ENCODE measurements around the gene DGKD.

- TF ChIP-seq, protein P1, sequence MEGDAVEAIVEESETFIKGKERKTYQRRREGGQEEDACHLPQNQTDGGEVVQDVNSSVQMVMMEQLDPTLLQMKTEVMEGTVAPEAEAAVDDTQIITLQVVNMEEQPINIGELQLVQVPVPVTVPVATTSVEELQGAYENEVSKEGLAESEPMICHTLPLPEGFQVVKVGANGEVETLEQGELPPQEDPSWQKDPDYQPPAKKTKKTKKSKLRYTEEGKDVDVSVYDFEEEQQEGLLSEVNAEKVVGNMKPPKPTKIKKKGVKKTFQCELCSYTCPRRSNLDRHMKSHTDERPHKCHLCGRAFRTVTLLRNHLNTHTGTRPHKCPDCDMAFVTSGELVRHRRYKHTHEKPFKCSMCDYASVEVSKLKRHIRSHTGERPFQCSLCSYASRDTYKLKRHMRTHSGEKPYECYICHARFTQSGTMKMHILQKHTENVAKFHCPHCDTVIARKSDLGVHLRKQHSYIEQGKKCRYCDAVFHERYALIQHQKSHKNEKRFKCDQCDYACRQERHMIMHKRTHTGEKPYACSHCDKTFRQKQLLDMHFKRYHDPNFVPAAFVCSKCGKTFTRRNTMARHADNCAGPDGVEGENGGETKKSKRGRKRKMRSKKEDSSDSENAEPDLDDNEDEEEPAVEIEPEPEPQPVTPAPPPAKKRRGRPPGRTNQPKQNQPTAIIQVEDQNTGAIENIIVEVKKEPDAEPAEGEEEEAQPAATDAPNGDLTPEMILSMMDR (IDR thresholded peaks at IDR 0.05; ENCODE audit: borderline replicate concordance, extremely low read depth, low read length, poor library complexity, severe bottlenecking), result no peak
- TF ChIP-seq EZH2 (IDR thresholded peaks at IDR 0.05; ENCODE audit: borderline replicate concordance, low read depth, low read length, severe bottlenecking), result no peak
These were observed 83.2 kb downstream of the DGKD start for GRCh38 chr2:233437439-233437955.
